ENCODE results near the gene EFCAB11. TPM values are rescaled to one million over a fixed set of nuclear protein-coding genes. Genes with fewer than 3 reads are reported as not detected.
A peak's percentile ranks its signal among the peaks of the same experiment; 100 is the strongest.

The EFCAB11 gene
- total and polyA plus RNA-seq, 2 of the 4 experiments (the other 2 are of a cell fraction), result 2.2 to 5.3 TPM

- H3K4me3 ChIP-seq (ENCODE audit: insufficient read depth, low read depth, low read length), result no peak overlapping the region
- peaks cover 2% of the 10 kb centered on the region; the same call in 1 of the 2 replicates for H3K9me3 ChIP-seq (ENCODE audit: control insufficient read depth, insufficient read depth, low read length)
- in situ Hi-C loops (cut with MboI; ENCODE audit: low sequenced_read_pairs) (loop anchor here (25.0 kb wide), 1 partner anchor 713 kb away; no protein-coding TSS in a partner anchor), intact Hi-C loops (cut with micrococcal nuclease) (no loop called here), dilution Hi-C loops (cut with HindIII; ENCODE audit: low sequenced_read_pairs, unreplicated experiment) (no loop called here)
- H3K36me3 ChIP-seq (ENCODE audit: control insufficient read depth, insufficient read depth, low read length), result no peaks in the 10 kb centered on the region
- no peak overlapping the region for H3K14ac ChIP-seq (replicated peaks; ENCODE audit: low read depth, low read length)
- WGBS, 2 experiments (ENCODE audit: extremely low coverage in 2 of 2, insufficient read length in 1 of 2), result 22% methylated on average over 3 of the region's 6 CpGs; no CpG with 5 or more reads in 1 of the 2 experiments
- no peak overlapping the region for H3K27ac ChIP-seq (ENCODE audit: insufficient read depth, low read length)
- no peak overlapping the region for H3K4ac ChIP-seq (ENCODE audit: low read depth, low read length)
- H3K4me1 ChIP-seq (ENCODE audit: control insufficient read depth, insufficient read depth, low read length), result peaks cover 2% of the 10 kb centered on the region; the same call in 1 of the 2 replicates
- no peak overlapping the region for H4K5ac ChIP-seq (ENCODE audit: low read depth, low read length)
- H4K91ac ChIP-seq (ENCODE audit: insufficient read depth, low read depth, low read length), result no peak overlapping the region
- H3K56ac ChIP-seq (ENCODE audit: extremely low read depth, insufficient read depth, low read length), result no peak overlapping the region
- H2AFZ ChIP-seq (replicated peaks; ENCODE audit: low read length, poor library complexity), result no peak overlapping the region
- H2AK5ac ChIP-seq (ENCODE audit: low read depth, low read length), result no peak overlapping the region
- H3K9me1 ChIP-seq (ENCODE audit: insufficient read depth, low read length), result no peaks in the 10 kb centered on the region
- CTCF ChIA-PET, result no interaction called here
- no TSS peak for BruUV-seq (replicated peaks)
- ATAC-seq (ENCODE audit: low read depth) (peak; percentile 70), DNase-seq (peak; percentile 68)
- H3K9ac ChIP-seq (ENCODE audit: low read depth, low read length), result no peak overlapping the region
- H2BK15ac ChIP-seq (ENCODE audit: low read depth, low read length), result no peak overlapping the region
- TF ChIP-seq CEBPB (IDR thresholded peaks at IDR 0.05; ENCODE audit: low read depth, low read length) (peak; percentile 79), NFE2L2 (IDR thresholded peaks at IDR 0.05; ENCODE audit: low read depth, low read length) (no peak)
- no peak overlapping the region for H3K4me2 ChIP-seq (ENCODE audit: low read depth, low read length)
- H3K18ac ChIP-seq (ENCODE audit: low read depth, low read length), result 0 out of 2 replicates have a peak overlapping the region, but pooled peaks have one; percentile 40
- no peak overlapping the region for H2BK120ac ChIP-seq (ENCODE audit: low read depth, low read length)
- 0 out of 2 replicates have a peak overlapping the region, but pooled peaks have one; percentile 15 for H2BK20ac ChIP-seq (ENCODE audit: low read depth, low read length)
- POLR2A ChIA-PET (ENCODE audit: unreplicated experiment), result no interaction called here
- H4K20me1 ChIP-seq (ENCODE audit: insufficient read depth, low read length), result no peaks in the 10 kb centered on the region
- no peak overlapping the region for H4K8ac ChIP-seq (ENCODE audit: low read depth in 2 of 2, low read length in 2 of 2)
- H2AK9ac ChIP-seq (replicated peaks; ENCODE audit: low read depth, low read length, poor library complexity), result no peak overlapping the region
- no peaks in the 10 kb centered on the region for H3K27me3 ChIP-seq (ENCODE audit: control insufficient read depth, insufficient read depth, low read length)
- H3K79me1 ChIP-seq (ENCODE audit: low read depth in 1 of 2, low read length in 2 of 2), result no peaks in the 10 kb centered on the region
- H2BK5ac ChIP-seq (ENCODE audit: low read depth, low read length, poor library complexity, severe bottlenecking), result no peak overlapping the region
- no peak overlapping the region for H3K23ac ChIP-seq (ENCODE audit: low read depth, low read length)
Measured at GRCh38 chr14:89750281-89750755, 204.2 kb downstream of the EFCAB11 start.
